H1 (cell line): Measurements from ENCODE around the gene CHI3L1. TPM values are rescaled to one million over a fixed set of nuclear protein-coding genes. Genes with fewer than 3 reads are reported as not detected.

Experiments used
- BACH1 ChIP-seq: IDR thresholded peaks from 2 replicates; pipeline ENCODE4 v1.6.1; 2012; ENCODE audit warnings: low read length, improper control_type of control experiment
- CHD7 ChIP-seq: fragments of 300-600 bp; sonication (generic); IDR thresholded peaks from 2 replicates; pipeline ENCODE4 v1.7.1; 2012; ENCODE audit warnings: low read length, moderate library complexity, mild to moderate bottlenecking, inconsistent platforms; ENCODE audit not compliant: insufficient replicate concordance
- CTCF ChIP-seq, 3 experiments: IDR thresholded peaks; 1 replicate in 2 of 3; 2 replicates in 1 of 3; pipeline versions ENCODE4 v1.5.1 to v1.6.1; 2011; ENCODE audit warnings: low read length in 3 of 3, mild to moderate bottlenecking in 3 of 3, inconsistent platforms in 2 of 3, low read depth in 1 of 3, moderate library complexity in 1 of 3; ENCODE audit not compliant: insufficient read depth in 1 of 3; ENCODE audit errors: control extremely low read depth in 1 of 3
- EP300 ChIP-seq, 2 experiments: IDR thresholded peaks; 1 replicate in 1 of 2; 2 replicates in 1 of 2; pipeline ENCODE4 v1.6.1; 2011 to 2012; ENCODE audit warnings: low read depth in 2 of 2, low read length in 2 of 2, mild to moderate bottlenecking in 2 of 2, borderline replicate concordance in 1 of 2, inconsistent platforms in 1 of 2, moderate library complexity in 1 of 2
- RFX5 ChIP-seq: IDR thresholded peaks from 2 replicates; pipeline ENCODE4 v1.6.1; 2011; ENCODE audit warnings: low read depth, low read length, improper control_type of control experiment, borderline replicate concordance
- SIN3A ChIP-seq, 2 experiments: IDR thresholded peaks in 1 of 2; conservative IDR thresholded peaks in 1 of 2; 2 replicates each; pipeline ENCODE4 v1.6.1; 2011 to 2012; ENCODE audit warnings: low read length in 2 of 2, improper control_type of control experiment in 1 of 2, low read depth in 1 of 2, mild to moderate bottlenecking in 1 of 2
- TEAD4 ChIP-seq: IDR thresholded peaks from 2 replicates; pipeline ENCODE4 v1.6.1; 2012; ENCODE audit warnings: low read depth, low read length, inconsistent platforms, mixed read lengths
- ZNF274 ChIP-seq: IDR thresholded peaks from 2 replicates; pipeline ENCODE4 v1.7.0; 2012; ENCODE audit warnings: low read length, borderline replicate concordance; ENCODE audit errors: extremely low read depth
- polyA plus RNA-seq, 7 experiments: library from polyadenylated mRNA; depleted of rRNA in 3 of 7; stranded (reverse) in 5 of 7; unstranded in 2 of 7; fragments of >200 nt in 5 of 7; fragments of 200-250 nt in 2 of 7; gene quantifications; 1 replicate in 5 of 7; 2 replicates in 1 of 7; 4 replicates in 1 of 7; pipeline versions ENCODE4 v1.2.1 to v1.2.3, GENCODE V29; 2011 to 2013; ENCODE audit warnings: missing spikeins in 2 of 7, mixed read lengths in 2 of 7
- total RNA-seq: library from RNA; stranded (reverse); fragmentation: NEBNext Ultra II Directional; extraction: Animal tissue kit (Norgen Biotek cat#: 25700); gene quantifications from 2 replicates; pipeline ENCODE4 v1.2.1, GENCODE V29; 2021

CHI3L1 gene
- total and polyA plus RNA-seq, 2 of the 8 experiments (the other 6 are each of a cell fraction or from before 2014, with no cell fraction given): 1.0 TPM; not detected in 1

GRCh38 chr1:203178083-203178482 is 8.4 kb downstream of the CHI3L1 start (continued):
- TF ChIP-seq CHD7 (no peak), EP300 (IDR thresholded peaks at IDR 0.05; ENCODE audit: borderline replicate concordance in 1 of 2, low read depth in 2 of 2, low read length in 2 of 2) (no peak), TEAD4 (no peak), CTCF (IDR thresholded peaks at IDR 0.05; ENCODE audit: control extremely low read depth in 1 of 3, insufficient read depth in 1 of 3, low read depth in 1 of 3, low read length in 3 of 3) (no peak), ZNF274 (no peak), SIN3A (conservative IDR thresholded peaks at IDR 0.05 in 1 of 2, IDR thresholded peaks at IDR 0.05 in 1 of 2; ENCODE audit: low read depth in 1 of 2, low read length in 2 of 2) (no peak), BACH1 (no peak), RFX5 (no peak)
